H1 (cell line): ENCODE measurements around the gene SCN3B. TPM values are rescaled to one million over a fixed set of nuclear protein-coding genes. Genes with fewer than 3 reads are reported as not detected.

Experiments
- CTCF ChIA-PET: fragments of 300-600 bp; sonication (Branson Sonifier 250); formaldehyde crosslinking; loops from one replicate; lab custom pipeline; 2021; ENCODE audit not compliant: partially characterized antibody; lab: Charles Lee
- POLR2A ChIA-PET: fragments of 300-600 bp; sonication (Branson Sonifier 250); formaldehyde crosslinking; loops from one replicate; lab custom pipeline; 2021; ENCODE audit warnings: inconsistent platforms; ENCODE audit not compliant: partially characterized antibody; lab: Charles Lee
- DNase-seq, 2 experiments: peaks; one replicate each; pipeline versions ENCODE4 v3.0.0 to v3.0.0-alpha.2; 2010 to 2022; ENCODE audit warnings: low spot score in 2 of 2, low read depth in 1 of 2, mixed read lengths in 1 of 2
- FAIRE-seq: peaks from 2 replicates; lab custom pipeline; 2011; peaks lifted over from hg19 to GRCh38; lab: Jason Lieb, UNC
- H2AFZ ChIP-seq: 2 replicates; pipeline ENCODE4 v1.8.1; 2012; ENCODE audit warnings: low read length, inconsistent platforms
- H2AK5ac ChIP-seq: 2 replicates; pipeline ENCODE4 v1.6.1; 2013; ENCODE audit warnings: low read depth, low read length
- H2BK120ac ChIP-seq: replicated peaks from 2 replicates; pipeline ENCODE3; 2013; ENCODE audit warnings: low read depth, low read length, inconsistent platforms
- H2BK12ac ChIP-seq: 2 replicates; pipeline ENCODE4 v1.6.1; 2013; ENCODE audit warnings: low read depth, low read length
- H2BK15ac ChIP-seq: 2 replicates; pipeline ENCODE4 v1.6.1; 2013; ENCODE audit warnings: low read length
- H2BK20ac ChIP-seq: 2 replicates; pipeline ENCODE4 v1.6.1; 2013; ENCODE audit warnings: low read length
- H2BK5ac ChIP-seq: 2 replicates; pipeline ENCODE4 v1.6.1; 2013; ENCODE audit warnings: low read depth, low read length
- H3K14ac ChIP-seq: 2 replicates; pipeline ENCODE4 v1.6.1; 2013; ENCODE audit warnings: inconsistent platforms; ENCODE audit not compliant: insufficient read length
- H3K18ac ChIP-seq: 2 replicates; pipeline ENCODE4 v1.6.1; 2013; ENCODE audit warnings: low read length; ENCODE audit errors: extremely low read depth
- H3K23ac ChIP-seq: 2 replicates; pipeline ENCODE4 v1.6.1; 2013; ENCODE audit warnings: inconsistent platforms; ENCODE audit not compliant: insufficient read length
- H3K23me2 ChIP-seq: 2 replicates; pipeline ENCODE4 v1.6.1; 2013; ENCODE audit warnings: low read depth, low read length
- H3K27ac ChIP-seq: 2 replicates; pipeline ENCODE4 v1.6.1; 2011; ENCODE audit warnings: low read depth, low read length, inconsistent platforms
- H3K27me3 ChIP-seq, 4 experiments: replicated peaks in 1 of 4; 1 replicate in 1 of 4; 2 replicates in 3 of 4; pipeline versions ENCODE4 v1.6.1 to v1.8.1; 2011 to 2013; ENCODE audit warnings: low read length in 3 of 4, mild to moderate bottlenecking in 3 of 4, inconsistent platforms in 2 of 4, mixed read lengths in 2 of 4, moderate library complexity in 1 of 4; ENCODE audit not compliant: control insufficient read depth in 3 of 4, insufficient read depth in 3 of 4; ENCODE audit errors: extremely low read depth in 1 of 4
- H3K36me3 ChIP-seq, 4 experiments: 2 replicates each; pipeline versions ENCODE4 v1.6.1 to v1.8.1; 2011 to 2013; ENCODE audit warnings: mild to moderate bottlenecking in 4 of 4, low read length in 3 of 4, moderate library complexity in 2 of 4, control low read depth in 1 of 4, inconsistent platforms in 1 of 4; ENCODE audit not compliant: insufficient read depth in 4 of 4, control insufficient read depth in 2 of 4
- H3K4ac ChIP-seq: replicated peaks from 2 replicates; pipeline ENCODE3; 2013; ENCODE audit warnings: low read length, low read depth, mixed read lengths, inconsistent platforms; ENCODE audit not compliant: insufficient read length
- H3K4me1 ChIP-seq, 4 experiments: replicated peaks in 1 of 4; 1 replicate in 1 of 4; 2 replicates in 3 of 4; pipeline versions ENCODE4 v1.6.1 to v1.8.1; 2011 to 2013; ENCODE audit warnings: low read length in 3 of 4, inconsistent platforms in 2 of 4, mixed read lengths in 1 of 4; ENCODE audit not compliant: insufficient read depth in 4 of 4, control insufficient read depth in 3 of 4
- H3K4me2 ChIP-seq, 2 experiments: 2 replicates each; pipeline versions ENCODE4 v1.6.1 to v1.8.1; 2011 to 2013; ENCODE audit warnings: low read depth in 2 of 2, low read length in 2 of 2, control low read depth in 1 of 2, inconsistent platforms in 1 of 2, mild to moderate bottlenecking in 1 of 2; ENCODE audit not compliant: insufficient read depth in 1 of 2
- H3K4me3 ChIP-seq, 4 experiments: fragments of 200-600, 300-600 bp in 1 of 4; sonication (generic), shearing (Covaris generic), sonication (Bioruptor Twin) in 1 of 4; 2 replicates each; pipeline versions ENCODE4 v1.5.1 to v1.8.1; 2011 to 2016; ENCODE audit warnings: low read length in 4 of 4, low read depth in 3 of 4, control low read depth in 2 of 4, inconsistent platforms in 2 of 4, mild to moderate bottlenecking in 2 of 4, mixed read lengths in 1 of 4, moderate library complexity in 1 of 4; ENCODE audit not compliant: insufficient read depth in 2 of 4; ENCODE audit errors: extremely low read depth in 1 of 4
- H3K56ac ChIP-seq: replicated peaks from 2 replicates; pipeline ENCODE3; 2013; ENCODE audit warnings: low read depth, mild to moderate bottlenecking, mixed read lengths, low read length, inconsistent platforms; ENCODE audit not compliant: insufficient read length
- H3K79me1 ChIP-seq: 2 replicates; pipeline ENCODE4 v1.6.1; 2013; ENCODE audit warnings: low read depth, low read length, control low read depth
- H3K79me2 ChIP-seq, 2 experiments: 2 replicates each; pipeline versions ENCODE4 v1.6.1 to v1.8.1; 2012 to 2013; ENCODE audit warnings: low read length in 2 of 2, mild to moderate bottlenecking in 2 of 2, inconsistent platforms in 1 of 2; ENCODE audit not compliant: insufficient read depth in 2 of 2, control insufficient read depth in 1 of 2
- H3K9ac ChIP-seq, 4 experiments: replicated peaks in 1 of 4; 1 replicate in 1 of 4; 2 replicates in 3 of 4; pipeline versions ENCODE4 v1.6.1 to v1.8.1; 2011 to 2013; ENCODE audit warnings: low read depth in 3 of 4, low read length in 3 of 4, control low read depth in 2 of 4, mild to moderate bottlenecking in 2 of 4, moderate library complexity in 2 of 4, inconsistent platforms in 1 of 4; ENCODE audit errors: extremely low read depth in 1 of 4
- H3K9me3 ChIP-seq, 2 experiments: 2 replicates each; pipeline versions ENCODE4 v1.6.1 to v1.8.1; 2012 to 2013; ENCODE audit warnings: mild to moderate bottlenecking in 2 of 2, moderate library complexity in 2 of 2, control low read depth in 1 of 2, inconsistent platforms in 1 of 2, low read depth in 1 of 2, low read length in 1 of 2, mixed read lengths in 1 of 2; ENCODE audit not compliant: insufficient read depth in 2 of 2
- H4K20me1 ChIP-seq, 2 experiments: replicated peaks in 1 of 2; 2 replicates each; pipeline versions ENCODE3 to v1.8.1; 2011 to 2013; ENCODE audit warnings: inconsistent platforms in 2 of 2, low read length in 2 of 2, mild to moderate bottlenecking in 1 of 2; ENCODE audit not compliant: insufficient read depth in 2 of 2, control insufficient read depth in 1 of 2
- H4K5ac ChIP-seq: 2 replicates; pipeline ENCODE4 v1.6.1; 2013; ENCODE audit warnings: low read length, low read depth, mixed read lengths, inconsistent platforms; ENCODE audit not compliant: insufficient read length
- H4K8ac ChIP-seq: 2 replicates; pipeline ENCODE4 v1.8.0; 2013; ENCODE audit warnings: mild to moderate bottlenecking, moderate library complexity, low read length, inconsistent platforms; ENCODE audit not compliant: insufficient read depth; ENCODE audit errors: extremely low read depth
- H4K91ac ChIP-seq: replicated peaks from 2 replicates; pipeline ENCODE3; 2013; ENCODE audit warnings: low read length, mixed read lengths, inconsistent platforms; ENCODE audit not compliant: insufficient read length
- BACH1 ChIP-seq: IDR thresholded peaks from 2 replicates; pipeline ENCODE4 v1.6.1; 2012; ENCODE audit warnings: low read length, improper control_type of control experiment
- EGR1 ChIP-seq: IDR thresholded peaks from 2 replicates; pipeline ENCODE4 v1.6.1; 2011; ENCODE audit warnings: low read depth, low read length, borderline replicate concordance
- EP300 ChIP-seq, 2 experiments: IDR thresholded peaks; 1 replicate in 1 of 2; 2 replicates in 1 of 2; pipeline ENCODE4 v1.6.1; 2011 to 2012; ENCODE audit warnings: low read depth in 2 of 2, low read length in 2 of 2, mild to moderate bottlenecking in 2 of 2, borderline replicate concordance in 1 of 2, inconsistent platforms in 1 of 2, moderate library complexity in 1 of 2
- FOSL1 ChIP-seq: IDR thresholded peaks from 2 replicates; pipeline ENCODE4 v1.6.1; 2011; ENCODE audit warnings: mild to moderate bottlenecking, low read depth, low read length, moderate library complexity; ENCODE audit not compliant: insufficient read depth
- HDAC2 ChIP-seq, 2 experiments: fragments of 300-600 bp in 1 of 2; sonication (generic) in 1 of 2; IDR thresholded peaks; 2 replicates each; pipeline ENCODE4 v1.6.1; 2011 to 2012; ENCODE audit warnings: low read depth in 2 of 2, low read length in 2 of 2, mild to moderate bottlenecking in 2 of 2, moderate library complexity in 2 of 2, borderline replicate concordance in 1 of 2, inconsistent platforms in 1 of 2
- MAFK ChIP-seq: IDR thresholded peaks from 2 replicates; pipeline ENCODE4 v1.6.1; 2012; ENCODE audit warnings: low read depth, mild to moderate bottlenecking, improper control_type of control experiment, low read length
- POU5F1 ChIP-seq: IDR thresholded peaks from 2 replicates; pipeline ENCODE4 v1.6.1; 2011; ENCODE audit warnings: low read depth, mild to moderate bottlenecking, low read length, moderate library complexity
- SIN3A ChIP-seq, 2 experiments: IDR thresholded peaks in 1 of 2; conservative IDR thresholded peaks in 1 of 2; 2 replicates each; pipeline ENCODE4 v1.6.1; 2011 to 2012; ENCODE audit warnings: low read length in 2 of 2, improper control_type of control experiment in 1 of 2, low read depth in 1 of 2, mild to moderate bottlenecking in 1 of 2
- SUZ12 ChIP-seq: fragments of 200-600 bp; sonication (generic); IDR thresholded peaks from 2 replicates; pipeline ENCODE4 v1.6.1; 2012; ENCODE audit warnings: mild to moderate bottlenecking, inconsistent platforms, low read length, moderate library complexity, mixed read lengths
- TAF1 ChIP-seq: IDR thresholded peaks from 2 replicates; pipeline ENCODE4 v1.6.1; 2011; ENCODE audit warnings: mild to moderate bottlenecking, low read depth, low read length
- whole genome bisulfite sequencing, 2 experiments: shearing (Covaris generic) in 1 of 2; methylation state at CpG; one replicate each; pipeline versions ENCODE4 v1.1.6 to v1.1.7; 2013 to 2015; ENCODE audit warnings: low lambda C conversion rate in 2 of 2, mixed read lengths in 2 of 2, inconsistent platforms in 1 of 2, low coverage in 1 of 2, missing lambda C conversion rate in 1 of 2; ENCODE audit not compliant: insufficient replicate concordance in 2 of 2, insufficient coverage in 1 of 2, insufficient read length in 1 of 2; ENCODE audit errors: extremely low coverage in 1 of 2, missing lambda C conversion rate in 1 of 2; 5-methylcytosine and 5-hydroxymethylcytosine counted together
- polyA plus RNA-seq, 7 experiments: library from polyadenylated mRNA; depleted of rRNA in 3 of 7; stranded (reverse) in 5 of 7; unstranded in 2 of 7; fragments of >200 nt in 5 of 7; fragments of 200-250 nt in 2 of 7; gene quantifications; 1 replicate in 5 of 7; 2 replicates in 1 of 7; 4 replicates in 1 of 7; pipeline versions ENCODE4 v1.2.1 to v1.2.3, GENCODE V29; 2011 to 2013; ENCODE audit warnings: missing spikeins in 2 of 7, mixed read lengths in 2 of 7
- total RNA-seq: library from RNA; stranded (reverse); fragmentation: NEBNext Ultra II Directional; extraction: Animal tissue kit (Norgen Biotek cat#: 25700); gene quantifications from 2 replicates; pipeline ENCODE4 v1.2.1, GENCODE V29; 2021
- TF ChIP-seq, protein P1 (sequence below), 3 experiments: IDR thresholded peaks; 1 replicate in 2 of 3; 2 replicates in 1 of 3; pipeline versions ENCODE4 v1.5.1 to v1.6.1; 2011; ENCODE audit warnings: low read length in 3 of 3, mild to moderate bottlenecking in 3 of 3, inconsistent platforms in 2 of 3, low read depth in 1 of 3, moderate library complexity in 1 of 3; ENCODE audit not compliant: insufficient read depth in 1 of 3; ENCODE audit errors: control extremely low read depth in 1 of 3

Gene SCN3B
- total and polyA plus RNA-seq, 2 of the 8 experiments (the other 6 are each of a cell fraction or from before 2014, with no cell fraction given), result 0.67 to 1.1 TPM

DNA sequence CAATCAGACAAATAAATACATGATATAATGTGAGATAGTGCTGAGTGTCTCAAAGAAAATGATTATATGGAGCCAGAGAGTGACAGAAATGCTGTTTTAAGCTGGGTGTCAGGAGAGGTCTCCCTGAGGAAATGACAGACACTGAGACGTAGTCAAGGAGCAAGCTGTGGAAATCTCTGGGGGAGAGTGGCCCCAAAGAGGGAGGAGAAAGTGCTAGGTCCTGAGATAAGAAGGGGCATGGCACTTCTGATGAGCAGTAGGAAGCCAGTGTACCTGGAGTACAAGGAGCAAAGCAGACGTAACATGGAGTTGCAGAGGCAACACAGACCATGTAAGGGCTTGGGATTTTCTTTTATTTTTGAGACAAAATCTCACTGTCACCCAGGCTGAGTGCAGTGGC, 48.3 kb upstream of the SCN3B start:
- Histone ChIP-seq H2AFZ (no peak overlapping the region), H2BK20ac (no peak overlapping the region), H3K4ac (no peak overlapping the region), H2BK15ac (no peak overlapping the region), H3K9me3 (no peaks in the 10 kb centered on the region), H4K5ac (no peak overlapping the region), H4K8ac (no peak overlapping the region), H2BK120ac (no peak overlapping the region), H2AK5ac (no peak overlapping the region), H3K18ac (no peak overlapping the region), H3K79me2 (no peaks in the 10 kb centered on the region), H3K4me2 (no peak overlapping the region), H2BK5ac (no peak overlapping the region), H3K27ac (no peak overlapping the region), H3K27me3 (no peaks in the 10 kb centered on the region; a peak in 1 of 7 replicates), H3K9ac (no peak overlapping the region), H3K36me3 (no peaks in the 10 kb centered on the region), H3K79me1 (no peaks in the 10 kb centered on the region), H4K91ac (no peak overlapping the region), H3K4me1 (no peaks in the 10 kb centered on the region), H4K20me1 (no peaks in the 10 kb centered on the region), H3K14ac (no peak overlapping the region), H3K23ac (no peak overlapping the region), H3K23me2 (no peaks in the 10 kb centered on the region), H3K56ac (no peak overlapping the region), H3K4me3 (no peak overlapping the region), H2BK12ac (no peak overlapping the region)
- DNase-seq, result no peak
- no peak for FAIRE-seq
- WGBS, 2 experiments, result 86% methylated on average over 2 of the region's 2 CpGs; no CpG with 5 or more reads in 1 of the 2 experiments
- ChIA-PET POLR2A (no interaction called here), CTCF (interaction anchor here (0.7 to 11.6 kb wide), 6 partner anchors 9 to 415 kb away, joined by 3 to 301 read pairs (median 5); partner anchors contain the start of gene SCN3B)
- TF ChIP-seq FOSL1, result no peak
- no peak for TF ChIP-seq EP300 (IDR thresholded peaks at IDR 0.05; ENCODE audit: borderline replicate concordance in 1 of 2, low read depth in 2 of 2, low read length in 2 of 2)
- TF ChIP-seq BACH1, result no peak
- TF ChIP-seq SIN3A (conservative IDR thresholded peaks at IDR 0.05 in 1 of 2, IDR thresholded peaks at IDR 0.05 in 1 of 2; ENCODE audit: low read depth in 1 of 2, low read length in 2 of 2), result no peak
- no peak for TF ChIP-seq TAF1
- TF ChIP-seq POU5F1, result no peak
- TF ChIP-seq SUZ12, result no peak
- TF ChIP-seq HDAC2 (IDR thresholded peaks at IDR 0.05; ENCODE audit: borderline replicate concordance in 1 of 2, low read depth in 2 of 2, low read length in 2 of 2), result no peak
- TF ChIP-seq EGR1, result no peak
- TF ChIP-seq, protein P1, sequence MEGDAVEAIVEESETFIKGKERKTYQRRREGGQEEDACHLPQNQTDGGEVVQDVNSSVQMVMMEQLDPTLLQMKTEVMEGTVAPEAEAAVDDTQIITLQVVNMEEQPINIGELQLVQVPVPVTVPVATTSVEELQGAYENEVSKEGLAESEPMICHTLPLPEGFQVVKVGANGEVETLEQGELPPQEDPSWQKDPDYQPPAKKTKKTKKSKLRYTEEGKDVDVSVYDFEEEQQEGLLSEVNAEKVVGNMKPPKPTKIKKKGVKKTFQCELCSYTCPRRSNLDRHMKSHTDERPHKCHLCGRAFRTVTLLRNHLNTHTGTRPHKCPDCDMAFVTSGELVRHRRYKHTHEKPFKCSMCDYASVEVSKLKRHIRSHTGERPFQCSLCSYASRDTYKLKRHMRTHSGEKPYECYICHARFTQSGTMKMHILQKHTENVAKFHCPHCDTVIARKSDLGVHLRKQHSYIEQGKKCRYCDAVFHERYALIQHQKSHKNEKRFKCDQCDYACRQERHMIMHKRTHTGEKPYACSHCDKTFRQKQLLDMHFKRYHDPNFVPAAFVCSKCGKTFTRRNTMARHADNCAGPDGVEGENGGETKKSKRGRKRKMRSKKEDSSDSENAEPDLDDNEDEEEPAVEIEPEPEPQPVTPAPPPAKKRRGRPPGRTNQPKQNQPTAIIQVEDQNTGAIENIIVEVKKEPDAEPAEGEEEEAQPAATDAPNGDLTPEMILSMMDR (IDR thresholded peaks at IDR 0.05; ENCODE audit: control extremely low read depth in 1 of 3, insufficient read depth in 1 of 3, low read depth in 1 of 3, low read length in 3 of 3), result no peak
- no peak for TF ChIP-seq MAFK
